Astrocyte (in vitro differentiated cells and primary cell): ENCODE measurements around the gene LEP.

Source experiments
- CTCF ChIP-seq: IDR thresholded peaks from 2 replicates; pipeline ENCODE4 v1.5.1; 2011; ENCODE audit warnings: low read depth, mild to moderate bottlenecking, inconsistent platforms, low read length, moderate library complexity; ENCODE audit not compliant: insufficient read depth
- EZH2 ChIP-seq: IDR thresholded peaks from 2 replicates; pipeline ENCODE4 v1.6.1; 2012; ENCODE audit warnings: mild to moderate bottlenecking, low read length, inconsistent platforms; ENCODE audit not compliant: insufficient read depth

GRCh38 chr7:128278366-128278765 lies 37.3 kb downstream of the LEP start:
- TF ChIP-seq CTCF (no peak), EZH2 (no peak)
